ENCODE data around the gene CDK10.

DNA sequence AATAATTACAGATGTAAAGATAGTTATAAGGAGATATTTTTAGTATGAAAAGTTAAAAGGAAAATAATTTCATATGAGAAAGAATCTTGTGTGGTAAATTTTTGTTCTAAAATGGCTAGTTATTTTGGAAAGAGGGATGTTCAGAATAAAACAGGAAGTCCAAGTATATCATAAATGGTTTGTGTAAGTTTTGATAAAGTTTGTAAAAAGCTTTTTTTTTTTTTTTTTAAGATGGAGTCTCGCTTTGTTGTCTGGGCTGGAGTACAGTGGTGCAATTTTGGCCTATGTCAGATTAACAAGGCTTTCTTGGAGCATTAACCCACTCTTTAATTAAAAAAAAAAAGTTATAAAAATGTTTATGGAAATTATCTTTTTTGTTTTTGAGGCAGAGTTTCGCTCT is 8.2 kb upstream of the CDK10 start:
- TF ChIP-seq POLR2A (IDR thresholded peaks at IDR 0.05; ENCODE audit: low read length), result no peak
- TF ChIP-seq GATA1 (IDR thresholded peaks at IDR 0.05; ENCODE audit: low read depth, low read length), result no peak

All from erythroblast (primary cell).